Adrenal gland (tissue), 5 donors: ENCODE results near the gene IFIT2.

Source experiments
- POLR2A ChIP-seq, 2 donors: fragments of 450-650 bp; IDR thresholded peaks; one replicate each; pipeline ENCODE4 v1.6.1; 2017; ENCODE audit warnings: antibody characterized with exemption in 2 of 2, mild to moderate bottlenecking in 2 of 2, moderate library complexity in 1 of 2
- TF ChIP-seq, protein P1 (sequence below), 6 experiments: fragments of 450-650 bp in 4 of 6; fragments of 200-600 bp in 2 of 6; sonication (generic) in 1 of 6; IDR thresholded peaks; 1 replicate in 5 of 6; 2 replicates in 1 of 6; pipeline versions ENCODE4 v1.5.1 to v1.8.0; 2016 to 2021; ENCODE audit warnings: antibody characterized with exemption in 6 of 6, mild to moderate bottlenecking in 2 of 6, moderate library complexity in 1 of 6
- donor health status: DM: no; HTN: no; CAD: no.

DNA sequence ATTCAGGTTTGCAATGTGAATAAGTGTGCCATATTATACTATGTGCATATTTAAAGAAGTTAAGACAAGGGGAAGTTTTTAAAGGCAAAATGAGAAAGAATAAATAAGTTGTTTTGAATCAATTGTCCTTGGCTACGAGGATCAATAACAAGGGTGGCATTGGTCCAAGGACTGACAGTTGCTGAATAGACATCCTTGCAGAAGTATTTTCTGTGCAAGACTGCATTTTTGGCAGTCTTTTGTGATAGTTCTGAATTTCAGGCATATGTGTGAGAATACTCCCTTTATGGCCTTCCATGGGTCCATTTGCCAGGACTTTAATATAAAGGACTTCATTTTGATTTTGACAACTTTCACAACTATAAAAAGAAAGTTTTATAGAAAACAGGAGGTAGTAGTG lies 44.9 kb upstream of the IFIT2 start:
- TF ChIP-seq, protein P1, sequence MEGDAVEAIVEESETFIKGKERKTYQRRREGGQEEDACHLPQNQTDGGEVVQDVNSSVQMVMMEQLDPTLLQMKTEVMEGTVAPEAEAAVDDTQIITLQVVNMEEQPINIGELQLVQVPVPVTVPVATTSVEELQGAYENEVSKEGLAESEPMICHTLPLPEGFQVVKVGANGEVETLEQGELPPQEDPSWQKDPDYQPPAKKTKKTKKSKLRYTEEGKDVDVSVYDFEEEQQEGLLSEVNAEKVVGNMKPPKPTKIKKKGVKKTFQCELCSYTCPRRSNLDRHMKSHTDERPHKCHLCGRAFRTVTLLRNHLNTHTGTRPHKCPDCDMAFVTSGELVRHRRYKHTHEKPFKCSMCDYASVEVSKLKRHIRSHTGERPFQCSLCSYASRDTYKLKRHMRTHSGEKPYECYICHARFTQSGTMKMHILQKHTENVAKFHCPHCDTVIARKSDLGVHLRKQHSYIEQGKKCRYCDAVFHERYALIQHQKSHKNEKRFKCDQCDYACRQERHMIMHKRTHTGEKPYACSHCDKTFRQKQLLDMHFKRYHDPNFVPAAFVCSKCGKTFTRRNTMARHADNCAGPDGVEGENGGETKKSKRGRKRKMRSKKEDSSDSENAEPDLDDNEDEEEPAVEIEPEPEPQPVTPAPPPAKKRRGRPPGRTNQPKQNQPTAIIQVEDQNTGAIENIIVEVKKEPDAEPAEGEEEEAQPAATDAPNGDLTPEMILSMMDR (IDR thresholded peaks at IDR 0.05) = no peak
- no peak for TF ChIP-seq POLR2A (IDR thresholded peaks at IDR 0.05)
